Measurements from ENCODE around the gene OAT.
A peak's percentile ranks its signal among the peaks of the same experiment; 100 is the strongest.

The OAT gene

GRCh38 chr10:124428207-124428777 is 9.6 kb upstream of the OAT start:
- no peak overlapping the region for H3K4me3 Mint-ChIP-seq
- no peak overlapping the region for H3K27ac Mint-ChIP-seq
- no peaks in the 10 kb centered on the region for H3K9me3 Mint-ChIP-seq
- no peaks in the 10 kb centered on the region for H3K36me3 Mint-ChIP-seq (ENCODE audit: low read depth)
- peaks cover 22% of the 10 kb centered on the region for H3K27me3 Mint-ChIP-seq (ENCODE audit: low read depth)
- no peaks in the 10 kb centered on the region for H3K4me1 Mint-ChIP-seq (ENCODE audit: low read depth)

GRCh38 chr10:124425227-124425962 is 6.7 kb upstream of the OAT start:
- H3K4me3 Mint-ChIP-seq: no peak overlapping the region
- H3K9me3 Mint-ChIP-seq: no peaks in the 10 kb centered on the region
- peaks cover 34% of the 10 kb centered on the region for H3K27me3 Mint-ChIP-seq (ENCODE audit: low read depth)
- H3K27ac Mint-ChIP-seq: no peak overlapping the region
- H3K36me3 Mint-ChIP-seq (ENCODE audit: low read depth): no peaks in the 10 kb centered on the region
- no peaks in the 10 kb centered on the region for H3K4me1 Mint-ChIP-seq (ENCODE audit: low read depth)

DNA sequence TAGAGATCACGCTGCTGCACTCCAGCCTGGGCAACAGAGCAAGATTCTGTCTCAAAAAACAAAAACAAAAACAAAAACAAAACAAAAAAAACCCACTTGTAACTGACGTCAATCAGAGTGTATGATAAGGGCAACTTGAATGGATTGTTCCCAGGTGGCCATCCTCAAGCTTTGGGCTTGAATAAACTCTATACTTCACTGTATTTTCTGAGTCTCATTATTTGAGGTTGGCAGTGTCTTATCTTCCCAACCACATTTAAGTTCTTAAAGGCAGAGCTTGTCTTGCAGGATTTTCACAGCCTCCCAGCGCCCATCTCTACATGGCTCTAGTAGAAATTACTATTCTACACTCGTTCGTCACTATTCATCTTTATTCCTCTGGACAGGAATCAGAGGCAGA is 5.1 kb upstream of the OAT start:
- Mint-ChIP-seq H3K9me3 (no peaks in the 10 kb centered on the region), H3K4me1 (ENCODE audit: low read depth) (peaks cover 5% of the 10 kb centered on the region), H3K36me3 (ENCODE audit: low read depth) (no peaks in the 10 kb centered on the region), H3K27ac (no peak overlapping the region), H3K27me3 (ENCODE audit: low read depth) (peaks cover 33% of the 10 kb centered on the region), H3K4me3 (no peak overlapping the region)

GRCh38 chr10:124422742-124423141 is 4.0 kb upstream of the OAT start:
- Mint-ChIP-seq H3K27me3 (ENCODE audit: low read depth) (peaks cover 23% of the 10 kb centered on the region), H3K4me3 (no peak overlapping the region), H3K36me3 (ENCODE audit: low read depth) (no peaks in the 10 kb centered on the region), H3K27ac (no peak overlapping the region), H3K9me3 (no peaks in the 10 kb centered on the region), H3K4me1 (ENCODE audit: low read depth) (peaks cover 5% of the 10 kb centered on the region)

GRCh38 chr10:124420254-124420653 is 1.5 kb upstream of the OAT start:
- H3K36me3 Mint-ChIP-seq (ENCODE audit: low read depth): no peaks in the 10 kb centered on the region

DNA sequence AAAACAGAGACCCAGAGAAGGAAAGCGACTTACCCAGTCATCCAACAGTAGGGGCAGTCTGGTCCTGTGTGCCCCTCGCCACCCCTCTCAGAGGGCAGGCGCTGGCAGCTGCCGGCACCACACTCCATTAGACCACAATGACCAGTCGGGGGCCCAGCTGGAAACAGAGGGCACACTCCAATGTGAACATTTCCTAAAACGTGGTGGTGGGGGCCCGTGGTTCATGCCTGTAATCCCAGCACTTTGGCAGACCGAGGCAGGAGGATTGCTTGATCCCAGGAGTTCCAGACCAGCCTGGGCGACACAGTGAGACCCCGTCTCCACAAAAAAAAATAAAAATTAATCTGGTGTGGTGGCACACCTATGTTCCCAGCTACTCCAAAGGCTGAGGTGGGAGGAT is 912 bp upstream of the OAT start:
- Mint-ChIP-seq H3K27ac (no peak overlapping the region), H3K4me1 (ENCODE audit: low read depth) (peaks cover 5% of the 10 kb centered on the region), H3K27me3 (ENCODE audit: low read depth) (peaks cover 23% of the 10 kb centered on the region), H3K4me3 (peak overlapping the region; percentile 75), H3K36me3 (ENCODE audit: low read depth) (no peaks in the 10 kb centered on the region), H3K9me3 (no peaks in the 10 kb centered on the region)

More at GRCh38 chr10:124420254-124420653, 1.5 kb upstream of the OAT start:
- Mint-ChIP-seq H3K27ac (no peak overlapping the region), H3K4me1 (ENCODE audit: low read depth) (peaks cover 5% of the 10 kb centered on the region), H3K27me3 (ENCODE audit: low read depth) (peaks cover 23% of the 10 kb centered on the region), H3K4me3 (no peak overlapping the region), H3K9me3 (no peaks in the 10 kb centered on the region)

- Mint-ChIP-seq H3K4me1 (ENCODE audit: low read depth) (peaks cover 5% of the 10 kb centered on the region), H3K9me3 (no peaks in the 10 kb centered on the region), H3K27me3 (ENCODE audit: low read depth) (peaks cover 15% of the 10 kb centered on the region), H3K36me3 (ENCODE audit: low read depth) (no peaks in the 10 kb centered on the region), H3K27ac (no peak overlapping the region), H3K4me3 (peak overlapping the region; percentile 69)
These were observed 613 bp downstream of the OAT start for GRCh38 chr10:124417895-124418725.

DNA sequence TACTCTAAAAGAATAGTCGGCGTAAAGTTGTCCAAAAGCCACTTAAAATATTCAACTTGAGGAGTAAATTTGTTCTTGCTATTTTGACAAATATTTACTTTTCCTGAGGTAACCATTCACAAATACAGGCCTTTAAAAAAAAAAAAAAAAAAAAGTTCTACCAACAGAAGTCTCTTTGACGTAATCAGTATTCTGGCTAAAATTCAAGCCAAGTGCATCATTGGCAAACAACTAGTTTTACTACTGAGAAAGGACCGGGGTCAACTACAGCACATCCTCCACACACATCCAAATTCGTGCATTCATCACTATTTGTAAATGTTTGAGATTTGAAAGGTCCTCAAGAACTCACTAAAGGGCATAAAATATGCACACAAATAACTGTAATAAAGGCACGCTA is 2.0 kb downstream of the OAT start:
- H3K36me3 Mint-ChIP-seq (ENCODE audit: low read depth): no peaks in the 10 kb centered on the region
- peaks cover 8% of the 10 kb centered on the region for H3K27me3 Mint-ChIP-seq (ENCODE audit: low read depth)
- H3K9me3 Mint-ChIP-seq: no peaks in the 10 kb centered on the region
- peaks cover 5% of the 10 kb centered on the region for H3K4me1 Mint-ChIP-seq (ENCODE audit: low read depth)
- H3K27ac Mint-ChIP-seq: no peak overlapping the region
- no peak overlapping the region for H3K4me3 Mint-ChIP-seq

GRCh38 chr10:124415210-124415609 is 3.5 kb downstream of the OAT start:
- Mint-ChIP-seq H3K9me3 (no peaks in the 10 kb centered on the region), H3K36me3 (ENCODE audit: low read depth) (peaks cover 3% of the 10 kb centered on the region), H3K27ac (no peak overlapping the region), H3K4me1 (ENCODE audit: low read depth) (peaks cover 5% of the 10 kb centered on the region), H3K4me3 (no peak overlapping the region), H3K27me3 (ENCODE audit: low read depth) (peaks cover 3% of the 10 kb centered on the region)

GRCh38 chr10:124414076-124414475 is 4.6 kb downstream of the OAT start:
- Mint-ChIP-seq H3K9me3 (no peaks in the 10 kb centered on the region), H3K27me3 (ENCODE audit: low read depth) (no peaks in the 10 kb centered on the region), H3K4me1 (ENCODE audit: low read depth) (no peaks in the 10 kb centered on the region), H3K36me3 (ENCODE audit: low read depth) (peaks cover 5% of the 10 kb centered on the region), H3K27ac (no peak overlapping the region), H3K4me3 (no peak overlapping the region)

GRCh38 chr10:124409696-124410095 is 9.0 kb downstream of the OAT start:
- H3K36me3 Mint-ChIP-seq (ENCODE audit: low read depth): peaks cover 5% of the 10 kb centered on the region
- no peaks in the 10 kb centered on the region for H3K9me3 Mint-ChIP-seq
- H3K4me3 Mint-ChIP-seq: no peak overlapping the region
- no peaks in the 10 kb centered on the region for H3K4me1 Mint-ChIP-seq (ENCODE audit: low read depth)
- H3K27me3 Mint-ChIP-seq (ENCODE audit: low read depth): no peaks in the 10 kb centered on the region
- no peak overlapping the region for H3K27ac Mint-ChIP-seq

DNA sequence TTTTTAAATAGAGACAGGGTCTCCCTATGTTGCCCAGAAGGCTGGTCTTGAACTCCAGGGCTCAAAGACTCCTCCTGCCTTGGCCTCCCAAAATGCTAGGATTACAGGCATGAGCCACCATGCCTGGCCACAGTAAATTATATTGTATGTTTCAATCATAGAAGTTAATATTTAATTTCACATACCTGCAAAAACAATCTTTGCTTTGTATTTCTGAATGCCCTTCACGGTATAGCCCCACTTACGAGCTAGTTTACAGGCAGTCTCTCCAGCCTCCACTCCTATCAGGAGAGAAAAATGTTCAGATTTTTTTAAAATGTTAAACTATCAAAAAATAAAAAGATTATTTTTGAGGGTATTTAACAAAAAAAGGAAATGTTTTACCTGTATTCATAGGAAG is 10.4 kb downstream of the OAT start:
- Mint-ChIP-seq H3K9me3 (no peaks in the 10 kb centered on the region), H3K4me3 (no peak overlapping the region), H3K27ac (no peak overlapping the region), H3K4me1 (ENCODE audit: low read depth) (peaks cover 7% of the 10 kb centered on the region), H3K27me3 (ENCODE audit: low read depth) (no peaks in the 10 kb centered on the region), H3K36me3 (ENCODE audit: low read depth) (peaks cover 7% of the 10 kb centered on the region)

- Mint-ChIP-seq H3K27ac (no peak overlapping the region), H3K9me3 (no peaks in the 10 kb centered on the region), H3K36me3 (ENCODE audit: low read depth) (peaks cover 7% of the 10 kb centered on the region), H3K27me3 (ENCODE audit: low read depth) (no peaks in the 10 kb centered on the region), H3K4me1 (ENCODE audit: low read depth) (peaks cover 11% of the 10 kb centered on the region), H3K4me3 (no peak overlapping the region)
These were observed 11.3 kb downstream of the OAT start for GRCh38 chr10:124407456-124407855.

DNA sequence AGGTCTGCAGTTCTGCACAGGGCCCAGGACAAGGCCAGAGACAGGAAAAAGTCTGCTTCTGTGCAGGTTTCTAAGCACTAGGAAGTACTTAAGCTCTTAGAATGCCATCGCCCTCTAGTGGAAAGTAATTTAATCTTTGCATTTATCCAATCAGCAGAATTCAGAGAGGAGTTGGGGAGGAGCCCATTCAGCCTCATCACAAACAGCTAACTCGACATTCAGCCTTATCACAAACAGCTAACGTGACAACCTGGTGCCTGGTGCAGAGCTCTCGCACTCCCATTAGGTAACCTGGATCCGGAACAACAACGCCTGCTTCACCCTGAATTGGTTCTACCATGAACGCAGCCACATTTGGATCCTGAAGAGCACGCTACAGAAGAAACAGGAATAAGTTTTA is 15.2 kb downstream of the OAT start:
- no peak overlapping the region for H3K4me3 Mint-ChIP-seq
- H3K27ac Mint-ChIP-seq: peak overlapping the region; percentile 33
- H3K27me3 Mint-ChIP-seq (ENCODE audit: low read depth): no peaks in the 10 kb centered on the region
- peaks cover 9% of the 10 kb centered on the region for H3K36me3 Mint-ChIP-seq (ENCODE audit: low read depth)
- H3K4me1 Mint-ChIP-seq (ENCODE audit: low read depth): peaks cover 11% of the 10 kb centered on the region
- H3K9me3 Mint-ChIP-seq: no peaks in the 10 kb centered on the region

DNA sequence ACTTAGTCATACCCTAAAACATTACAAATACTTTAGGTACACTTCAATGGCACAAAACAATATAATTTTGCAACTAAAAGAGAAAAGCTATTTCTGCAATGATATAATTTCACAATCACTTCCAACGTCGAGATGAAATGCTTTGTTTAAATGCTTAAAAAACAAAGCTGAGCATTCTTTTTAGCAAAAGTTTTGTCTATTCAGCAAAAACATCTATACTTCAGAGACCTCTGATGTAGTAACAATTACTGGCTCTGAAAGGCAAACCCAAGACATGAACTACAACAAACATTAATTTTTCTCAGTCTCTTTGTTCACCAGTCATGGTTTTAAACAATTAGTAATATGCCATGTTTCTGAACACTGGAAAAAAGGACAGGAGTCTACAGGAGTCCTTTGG is 16.4 kb downstream of the OAT start:
- Mint-ChIP-seq H3K27ac (no peak overlapping the region), H3K4me3 (no peak overlapping the region), H3K27me3 (ENCODE audit: low read depth) (no peaks in the 10 kb centered on the region), H3K9me3 (no peaks in the 10 kb centered on the region), H3K36me3 (ENCODE audit: low read depth) (peaks cover 12% of the 10 kb centered on the region), H3K4me1 (ENCODE audit: low read depth) (peaks cover 11% of the 10 kb centered on the region)
